GM19193 (cell line): ENCODE data around the gene VPS72.
A peak's percentile ranks its signal among the peaks of the same experiment; 100 is the strongest.

Experiments
- POLR2A ChIP-seq: IDR thresholded peaks from 4 replicates; pipeline ENCODE4 v1.6.1; 2011; ENCODE audit not compliant: insufficient read depth, insufficient read length; ENCODE audit errors: extremely low read depth

VPS72 gene

GRCh38 chr1:151158326-151158725, 31.7 kb downstream of the VPS72 start:
- TF ChIP-seq POLR2A, result no peak

DNA sequence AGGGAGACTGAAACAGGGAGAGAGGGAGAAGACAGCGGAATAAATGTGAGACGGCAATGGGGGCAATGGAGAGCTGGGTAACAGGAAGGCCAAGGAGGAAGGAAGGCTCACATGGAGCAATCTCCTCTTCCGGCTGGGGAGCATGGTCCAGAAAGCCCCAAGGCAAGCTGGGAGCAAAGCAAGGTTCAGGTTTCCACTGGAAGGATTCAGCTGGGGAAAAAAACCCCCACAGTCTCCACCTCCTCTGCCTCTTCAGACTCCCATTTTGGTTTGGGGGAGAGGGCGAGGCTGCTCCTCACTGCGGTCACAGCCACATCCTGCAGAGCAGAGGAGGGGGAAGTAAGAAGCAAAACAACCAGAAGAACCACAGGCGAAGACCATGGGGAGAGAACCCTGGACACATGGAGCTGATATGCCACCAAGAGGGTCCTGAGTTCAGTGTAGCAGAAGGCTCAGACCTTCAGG, 32.9 kb downstream of the VPS72 start:
- no peak for TF ChIP-seq POLR2A

DNA sequence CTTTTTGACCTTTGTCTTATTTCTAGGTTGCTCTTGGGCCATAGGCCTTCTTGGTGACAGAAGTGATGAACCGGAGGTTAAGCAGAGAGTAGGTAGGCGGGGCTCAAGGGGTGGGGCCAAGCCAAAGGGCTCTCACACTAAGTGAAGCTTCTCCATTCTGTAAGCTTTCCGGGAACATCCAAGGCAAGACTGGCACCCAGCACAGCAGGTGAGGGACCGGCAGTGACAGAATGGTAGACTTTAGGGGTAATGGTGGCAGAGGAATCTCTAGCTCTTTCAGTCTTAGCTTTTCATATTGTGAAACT, 33.5 kb downstream of the VPS72 start, which contains the start of gene TNFAIP8L2:
TNFAIP8L2 (plus strand) TSS at position 135 of the 305 bp plus-strand sequence. CDS start 2,049 bp downstream, outside the sequence.
- peak; percentile 54 for TF ChIP-seq POLR2A

DNA sequence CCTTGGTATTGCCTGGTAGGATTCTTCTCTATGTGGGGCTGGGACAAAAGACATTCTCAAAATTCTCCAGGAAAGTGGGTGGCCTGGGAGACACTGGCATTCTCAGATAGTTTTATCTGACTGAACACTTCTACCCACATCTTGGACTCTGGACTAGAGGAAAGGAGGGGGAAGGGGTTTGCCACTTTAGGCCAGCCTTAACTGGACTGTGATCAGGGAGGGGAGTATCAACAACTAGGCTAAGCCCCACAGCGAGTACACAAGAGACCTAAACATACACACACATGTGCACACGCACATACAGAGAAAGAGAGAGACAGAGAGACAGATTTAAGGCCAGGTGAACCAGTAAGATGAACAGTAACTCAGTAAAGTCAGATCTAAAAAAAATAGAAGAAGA, 42.3 kb downstream of the VPS72 start:
- no peak for TF ChIP-seq POLR2A

- TF ChIP-seq POLR2A, result no peak
These were observed 42.9 kb downstream of the VPS72 start for GRCh38 chr1:151147132-151147503.

- peak; percentile 32 for TF ChIP-seq POLR2A
These were observed 43.4 kb downstream of the VPS72 start, which contains the start of gene SEMA6C for GRCh38 chr1:151146412-151147131. Gene SEMA6C (minus strand): TSS chr1:151146631. CDS start chr1:151142621, 4,010 bp downstream.

GRCh38 chr1:151146072-151146411, 44.0 kb downstream of the VPS72 start:
- TF ChIP-seq POLR2A, result no peak

DNA sequence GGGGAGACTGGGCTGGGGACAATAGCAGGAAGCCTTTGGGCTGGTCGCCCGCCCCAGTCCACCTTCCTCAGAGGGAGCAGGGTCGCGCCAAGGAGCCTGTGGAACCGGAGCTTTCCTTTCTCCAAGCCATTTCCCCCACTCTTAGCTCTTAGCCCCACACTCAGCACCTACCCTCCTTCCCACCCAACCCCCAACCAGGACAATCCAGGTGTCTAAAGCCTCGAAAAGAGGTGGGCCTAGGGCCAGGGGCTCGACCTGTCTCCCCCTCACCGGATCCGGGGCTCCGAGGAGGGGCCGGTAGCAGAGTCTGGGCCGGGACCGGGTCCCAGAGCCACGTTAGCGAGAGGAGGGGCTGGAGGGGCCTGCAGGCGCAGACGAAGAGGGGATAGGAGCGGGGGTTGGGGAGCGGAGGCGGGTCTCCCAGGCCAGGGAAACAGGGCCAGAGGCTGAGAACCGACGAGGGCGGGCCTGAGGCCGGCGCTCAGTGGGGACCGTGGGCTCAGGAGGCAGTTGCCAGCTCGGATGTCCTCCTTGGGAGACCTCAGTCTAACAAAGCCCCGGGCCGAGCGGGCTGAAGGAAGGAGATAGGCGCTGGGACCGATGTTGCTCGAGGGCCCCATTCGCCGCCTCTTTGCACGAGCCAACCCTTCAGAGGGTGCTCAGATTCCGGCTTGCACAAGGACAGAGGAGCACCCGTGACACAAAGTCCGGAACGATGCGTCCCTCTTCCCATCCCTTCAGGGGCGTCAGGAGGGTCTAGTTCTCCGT, 44.5 kb downstream of the VPS72 start:
- TF ChIP-seq POLR2A, result no peak

DNA sequence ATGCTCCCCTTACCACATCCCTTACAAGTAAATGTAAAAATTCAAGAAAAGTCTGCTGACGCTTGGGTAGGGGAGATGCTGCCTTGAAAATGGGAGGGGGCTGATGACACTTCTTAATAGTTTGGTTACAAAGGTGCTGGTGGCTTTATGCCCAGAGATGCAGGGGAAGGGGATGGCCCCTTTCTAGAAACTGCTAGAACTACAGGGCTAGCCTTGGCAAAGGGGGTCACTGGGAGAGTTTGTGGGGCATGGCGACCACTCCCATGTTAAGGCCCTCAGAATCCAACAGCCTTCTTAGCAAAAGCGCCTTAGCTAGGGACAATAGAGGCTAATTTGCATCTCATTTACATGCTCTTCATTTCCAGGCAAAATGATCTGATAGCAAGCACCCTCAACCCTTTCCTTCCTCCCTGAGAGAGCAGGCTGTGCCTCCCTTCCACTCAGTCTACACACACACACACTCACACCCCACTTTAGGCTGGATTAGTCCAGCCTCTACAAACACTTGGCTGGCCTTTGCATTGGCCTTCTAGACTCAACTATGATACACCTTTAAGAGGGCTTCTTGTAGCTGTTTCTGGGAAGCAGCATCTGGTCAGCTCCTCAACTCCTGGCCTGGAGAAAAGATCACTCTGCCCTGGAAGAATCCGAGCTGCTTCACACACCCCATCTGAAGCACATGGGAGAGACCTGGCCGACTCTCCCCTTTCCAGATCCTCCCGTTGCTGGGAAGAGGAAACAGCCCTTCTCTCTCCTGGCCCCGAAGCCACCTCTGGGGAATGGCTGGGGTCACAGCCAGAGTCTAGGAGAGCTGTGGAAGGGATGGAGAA, 45.3 kb downstream of the VPS72 start:
- TF ChIP-seq POLR2A, result no peak

GRCh38 chr1:151143986-151144385, 46.0 kb downstream of the VPS72 start:
- no peak for TF ChIP-seq POLR2A

GRCh38 chr1:151143057-151143435, 47.0 kb downstream of the VPS72 start:
- no peak for TF ChIP-seq POLR2A

GRCh38 chr1:151142411-151143056, 47.5 kb downstream of the VPS72 start:
- TF ChIP-seq POLR2A, result no peak

DNA sequence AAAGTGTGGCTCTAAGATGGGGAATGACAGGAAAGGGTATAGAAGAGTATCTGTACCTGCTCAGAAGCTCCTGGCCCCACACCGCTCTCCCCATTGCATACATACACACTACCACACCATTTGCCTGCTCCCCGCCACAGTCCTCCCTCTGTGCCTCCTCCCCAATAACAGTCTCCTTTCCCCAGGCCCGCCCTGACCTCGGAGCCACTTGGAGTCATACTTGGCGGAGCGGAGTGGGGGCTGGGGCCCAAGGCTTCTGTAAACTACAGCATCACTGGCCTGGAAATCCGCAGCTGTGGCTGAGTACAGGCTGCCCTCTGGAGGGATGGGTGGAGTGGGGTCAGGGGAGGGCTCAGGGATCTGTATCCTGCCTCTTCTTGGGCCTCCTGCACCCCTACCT, 52.2 kb downstream of the VPS72 start:
- no peak for TF ChIP-seq POLR2A

DNA sequence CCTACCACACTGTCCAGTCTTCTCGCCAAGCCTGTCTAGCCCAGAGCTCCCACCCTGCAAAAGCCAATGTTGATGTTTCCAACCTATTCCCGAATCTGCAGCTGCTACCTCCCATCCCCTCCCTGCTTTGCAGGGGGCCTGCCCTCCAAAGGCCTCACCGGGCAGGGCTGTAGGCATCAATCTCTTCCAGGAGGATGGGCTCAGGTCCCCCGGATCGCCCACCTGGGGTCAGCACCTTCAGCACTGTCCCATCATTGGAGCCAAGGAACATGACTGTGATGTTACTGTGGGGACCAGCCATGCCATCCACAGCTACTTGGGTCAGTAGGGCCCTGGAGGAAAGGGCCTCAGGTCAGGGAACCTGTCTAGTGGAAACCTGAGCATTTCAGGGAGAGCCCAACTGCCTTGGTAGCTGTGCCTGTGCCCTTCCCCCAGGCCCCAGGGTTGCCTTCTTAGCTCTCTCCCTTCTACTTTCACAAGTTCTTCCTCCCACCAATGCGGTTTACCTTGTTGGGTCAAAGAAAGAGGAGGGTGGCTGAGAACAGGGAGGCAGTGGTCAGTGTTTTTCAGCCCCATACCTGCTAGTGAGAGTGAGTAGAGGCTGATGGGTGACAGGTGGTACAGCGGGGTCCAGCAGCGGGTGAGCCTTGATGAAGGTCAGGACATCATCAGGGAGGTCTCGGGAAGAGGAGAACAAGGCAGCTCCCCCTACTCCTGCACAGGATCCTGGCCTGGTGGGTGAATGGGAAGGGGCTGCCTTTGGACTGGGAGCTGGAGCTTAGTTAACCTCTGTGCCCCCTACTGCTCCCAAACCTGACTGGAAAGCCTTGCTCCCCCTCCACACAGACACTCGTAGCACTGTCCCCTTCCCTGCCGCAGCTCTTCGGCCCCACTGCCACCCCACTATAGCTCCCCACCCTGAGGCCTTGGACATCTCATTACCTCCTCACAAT, 54.3 kb downstream of the VPS72 start:
- TF ChIP-seq POLR2A, result no peak

DNA sequence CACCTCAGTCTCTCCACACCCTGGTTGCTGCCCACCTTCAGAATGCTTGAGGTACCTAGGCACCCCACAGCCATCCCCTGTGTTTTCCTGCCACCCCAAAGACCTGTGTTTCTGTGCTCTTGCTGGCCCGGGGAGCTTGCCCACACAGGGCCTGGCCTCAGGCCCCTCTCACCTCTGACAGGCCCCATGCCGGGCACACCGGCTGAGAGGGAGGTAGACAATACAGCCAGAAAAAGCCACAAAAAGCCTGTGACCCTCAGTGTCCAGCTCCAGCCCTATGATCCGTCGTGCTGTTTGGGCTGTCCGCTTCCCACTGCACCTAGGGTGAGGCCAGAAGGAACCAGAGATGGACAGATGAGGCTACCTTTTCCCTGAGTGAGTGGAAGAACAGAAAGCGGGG, 55.0 kb downstream of the VPS72 start:
- no peak for TF ChIP-seq POLR2A

DNA sequence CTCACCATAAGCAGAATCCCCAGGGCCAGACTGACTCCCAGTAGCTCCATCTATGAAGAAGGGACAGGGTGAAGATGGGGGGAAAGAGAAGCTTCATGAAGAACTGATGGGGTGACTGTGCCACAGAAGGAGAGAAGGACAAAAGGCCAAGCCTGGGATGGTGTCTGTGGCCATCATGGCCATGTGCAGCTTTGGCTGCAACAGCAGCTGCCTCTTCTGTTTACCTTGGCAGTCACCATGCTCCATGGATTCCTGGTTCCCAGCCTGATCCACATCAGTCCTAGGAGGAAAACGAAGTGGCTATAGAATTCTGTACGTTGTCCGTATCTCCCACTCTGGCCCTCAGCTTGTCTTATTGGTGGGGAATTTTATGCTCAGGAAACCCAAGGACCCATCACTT, 55.6 kb downstream of the VPS72 start:
- TF ChIP-seq POLR2A, result no peak
